WTC11 (cell line): ENCODE data around the gene DAB2.

Experiments used
- TF ChIP-seq, protein P1 (sequence below): sonication (generic); formaldehyde crosslinking; IDR thresholded peaks from 2 replicates; pipeline ENCODE4 v1.8.1; 2023; ENCODE audit warnings: mild to moderate bottlenecking, missing genetic modification reagents, moderate library complexity
- TF ChIP-seq, protein P2 (sequence below): fragments of 200-600 bp; IDR thresholded peaks from 2 replicates; pipeline ENCODE4 v1.8.0; 2022; ENCODE audit warnings: antibody characterized with exemption
- TF ChIP-seq, protein P3 (sequence below): sonication (generic); formaldehyde crosslinking; IDR thresholded peaks from 2 replicates; pipeline ENCODE4 v1.8.0; 2023; ENCODE audit warnings: missing genetic modification reagents

DNA sequence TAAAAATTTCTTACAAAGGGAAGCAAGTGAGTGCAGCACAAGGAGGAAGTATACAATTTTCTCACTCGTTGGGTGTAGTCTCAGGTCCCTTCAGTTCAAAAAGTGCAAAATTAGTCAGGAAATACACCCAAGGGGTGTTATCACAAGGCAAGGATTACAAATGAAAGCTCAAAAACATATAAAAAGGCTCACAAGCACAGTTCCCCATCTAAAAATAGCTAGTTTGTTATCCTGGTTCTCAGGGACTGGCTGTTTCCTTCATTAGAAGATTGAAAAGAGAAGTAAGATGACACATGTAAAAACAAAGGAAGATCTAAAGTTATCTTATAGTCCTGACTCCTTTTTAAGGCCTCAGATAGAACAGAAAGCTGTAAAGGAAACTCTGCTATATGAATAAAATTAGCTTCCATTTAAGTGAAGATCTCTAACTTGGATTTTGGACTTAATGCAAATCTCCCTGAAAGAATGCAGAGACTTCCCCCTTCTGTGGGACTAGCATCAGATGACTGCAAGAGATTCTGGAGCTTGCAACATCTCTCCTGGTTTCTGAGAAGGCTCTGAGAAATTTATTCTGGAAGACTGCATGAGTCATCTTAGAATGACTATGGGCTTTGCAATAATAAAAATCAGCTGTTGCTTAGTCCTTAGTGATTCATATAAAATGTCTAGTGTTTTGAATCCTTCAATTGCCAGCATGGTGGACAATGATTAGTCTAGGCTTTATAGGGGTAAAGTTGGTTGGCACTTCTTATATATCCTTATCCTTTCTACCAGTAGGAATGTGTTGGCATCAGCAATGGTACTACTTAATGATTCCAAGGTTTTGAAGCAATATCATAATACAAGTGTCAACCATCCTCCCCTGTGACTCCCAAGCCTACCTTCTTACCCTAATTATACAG, 25.4 kb downstream of the DAB2 start:
- TF ChIP-seq, protein P1, sequence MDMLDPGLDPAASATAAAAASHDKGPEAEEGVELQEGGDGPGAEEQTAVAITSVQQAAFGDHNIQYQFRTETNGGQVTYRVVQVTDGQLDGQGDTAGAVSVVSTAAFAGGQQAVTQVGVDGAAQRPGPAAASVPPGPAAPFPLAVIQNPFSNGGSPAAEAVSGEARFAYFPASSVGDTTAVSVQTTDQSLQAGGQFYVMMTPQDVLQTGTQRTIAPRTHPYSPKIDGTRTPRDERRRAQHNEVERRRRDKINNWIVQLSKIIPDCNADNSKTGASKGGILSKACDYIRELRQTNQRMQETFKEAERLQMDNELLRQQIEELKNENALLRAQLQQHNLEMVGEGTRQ (CRISPR knock-in tag): no peak
- TF ChIP-seq, protein P2, sequence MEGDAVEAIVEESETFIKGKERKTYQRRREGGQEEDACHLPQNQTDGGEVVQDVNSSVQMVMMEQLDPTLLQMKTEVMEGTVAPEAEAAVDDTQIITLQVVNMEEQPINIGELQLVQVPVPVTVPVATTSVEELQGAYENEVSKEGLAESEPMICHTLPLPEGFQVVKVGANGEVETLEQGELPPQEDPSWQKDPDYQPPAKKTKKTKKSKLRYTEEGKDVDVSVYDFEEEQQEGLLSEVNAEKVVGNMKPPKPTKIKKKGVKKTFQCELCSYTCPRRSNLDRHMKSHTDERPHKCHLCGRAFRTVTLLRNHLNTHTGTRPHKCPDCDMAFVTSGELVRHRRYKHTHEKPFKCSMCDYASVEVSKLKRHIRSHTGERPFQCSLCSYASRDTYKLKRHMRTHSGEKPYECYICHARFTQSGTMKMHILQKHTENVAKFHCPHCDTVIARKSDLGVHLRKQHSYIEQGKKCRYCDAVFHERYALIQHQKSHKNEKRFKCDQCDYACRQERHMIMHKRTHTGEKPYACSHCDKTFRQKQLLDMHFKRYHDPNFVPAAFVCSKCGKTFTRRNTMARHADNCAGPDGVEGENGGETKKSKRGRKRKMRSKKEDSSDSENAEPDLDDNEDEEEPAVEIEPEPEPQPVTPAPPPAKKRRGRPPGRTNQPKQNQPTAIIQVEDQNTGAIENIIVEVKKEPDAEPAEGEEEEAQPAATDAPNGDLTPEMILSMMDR: no peak
- TF ChIP-seq, protein P3, sequence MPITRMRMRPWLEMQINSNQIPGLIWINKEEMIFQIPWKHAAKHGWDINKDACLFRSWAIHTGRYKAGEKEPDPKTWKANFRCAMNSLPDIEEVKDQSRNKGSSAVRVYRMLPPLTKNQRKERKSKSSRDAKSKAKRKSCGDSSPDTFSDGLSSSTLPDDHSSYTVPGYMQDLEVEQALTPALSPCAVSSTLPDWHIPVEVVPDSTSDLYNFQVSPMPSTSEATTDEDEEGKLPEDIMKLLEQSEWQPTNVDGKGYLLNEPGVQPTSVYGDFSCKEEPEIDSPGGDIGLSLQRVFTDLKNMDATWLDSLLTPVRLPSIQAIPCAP (CRISPR knock-in tag): no peak
